HepG2 (cell line): ENCODE measurements around the gene FANCM. TPM values are rescaled to one million over a fixed set of nuclear protein-coding genes. Genes with fewer than 3 reads are reported as not detected.

ENCODE experiments used
- ATAC-seq: fragments of 200-7000 bp; cut with Tn5 transposase; 3 replicates; pipeline ENCODE4 v1.9.1; 2020; ENCODE audit warnings: mild to moderate bottlenecking, moderate library complexity
- BruUV-seq: library from RNA; stranded (reverse); fragments of 400-500 nt; replicated peaks from 2 replicates; lab custom pipeline; 2021; lab: Mats Ljungman, UMichigan
- CTCF ChIA-PET: fragments of 300-600 bp; formaldehyde crosslinking; extraction: SDS; loops from one replicate; lab custom pipeline; 2021; ENCODE audit warnings: low total read pairs, inconsistent platforms, low intra/inter-chr PET ratio; lab: Yijun Ruan, JAX
- POLR2A ChIA-PET: fragments of 350-600 bp; sonication (Branson Sonifier 250); formaldehyde crosslinking; loops from one replicate; lab custom pipeline; 2020; ENCODE audit warnings: antibody characterized with exemption, inconsistent platforms; lab: Yijun Ruan, JAX
- DNase-seq: peaks from one replicate; pipeline ENCODE4 v3.0.0-alpha.2; 2015; ENCODE audit warnings: low spot score
- FAIRE-seq: peaks from 3 replicates; lab custom pipeline; 2011; peaks lifted over from hg19 to GRCh38; lab: Jason Lieb, UNC
- H2AFZ ChIP-seq: one replicate; pipeline ENCODE4 v1.6.1; 2011; ENCODE audit warnings: low read length, inconsistent platforms
- H3K27ac ChIP-seq: fragments of 300-600 bp; 3 replicates; pipeline ENCODE4 v1.8.0; 2011; ENCODE audit warnings: mixed run types, mild to moderate bottlenecking, mixed read lengths, low read length, inconsistent platforms; ENCODE audit not compliant: insufficient read depth; ENCODE audit errors: extremely low read length
- H3K27me3 ChIP-seq, 2 experiments: fragments of 200-600 bp in 1 of 2; 2 replicates in 1 of 2; 3 replicates in 1 of 2; pipeline versions ENCODE4 v1.6.0 to v1.8.0; 2011; ENCODE audit warnings: low read length in 2 of 2, mild to moderate bottlenecking in 2 of 2, moderate library complexity in 2 of 2, inconsistent platforms in 1 of 2; ENCODE audit not compliant: insufficient read depth in 2 of 2, control insufficient read depth in 1 of 2
- H3K36me3 ChIP-seq, 2 experiments: fragments of 200-600 bp in 1 of 2; replicated peaks in 1 of 2; 2 replicates in 1 of 2; 3 replicates in 1 of 2; pipeline versions ENCODE4 v1.5.1 to v1.8.0; 2011; ENCODE audit warnings: low read length in 2 of 2, inconsistent platforms in 1 of 2; ENCODE audit not compliant: insufficient read depth in 2 of 2, control insufficient read depth in 1 of 2
- H3K4me1 ChIP-seq: 2 replicates; pipeline ENCODE4 v1.5.1; 2012; ENCODE audit warnings: low read length, inconsistent platforms; ENCODE audit not compliant: insufficient read depth
- H3K4me2 ChIP-seq: 2 replicates; pipeline ENCODE4 v1.6.0; 2011; ENCODE audit warnings: low read depth, low read length, inconsistent platforms
- H3K4me3 ChIP-seq, 3 experiments: fragments of 200-600 bp in 1 of 3; sonication (generic), shearing (Covaris generic) in 1 of 3; replicated peaks in 1 of 3; 2 replicates each; pipeline ENCODE4 v1.5.1; 2011 to 2016; ENCODE audit warnings: low read length in 3 of 3, inconsistent platforms in 2 of 3, low read depth in 2 of 3, mild to moderate bottlenecking in 2 of 3, control low read depth in 1 of 3, mixed read lengths in 1 of 3; ENCODE audit not compliant: insufficient read depth in 1 of 3
- H3K79me2 ChIP-seq: one replicate; pipeline ENCODE4 v1.6.1; 2011; ENCODE audit warnings: low read length, inconsistent platforms; ENCODE audit not compliant: insufficient read depth
- H3K9ac ChIP-seq: 2 replicates; pipeline ENCODE4 v1.6.0; 2011; ENCODE audit warnings: mild to moderate bottlenecking, low read depth, low read length, inconsistent platforms; ENCODE audit not compliant: insufficient read depth
- H3K9me3 ChIP-seq: 2 replicates; pipeline ENCODE4 v1.5.1; 2012; ENCODE audit warnings: mild to moderate bottlenecking, low read length
- H4K20me1 ChIP-seq: 2 replicates; pipeline ENCODE4 v1.6.0; 2011; ENCODE audit warnings: inconsistent platforms, mild to moderate bottlenecking, low read length, moderate library complexity; ENCODE audit not compliant: insufficient read depth
- AKNA ChIP-seq: sonication (generic); formaldehyde crosslinking; IDR thresholded peaks from 2 replicates; pipeline ENCODE4 v1.4.0; 2020; ENCODE audit warnings: missing genetic modification reagents, borderline replicate concordance
- ATF3 ChIP-seq: sonication (generic); formaldehyde crosslinking; IDR thresholded peaks from 2 replicates; pipeline ENCODE4 v1.4.0; 2020; ENCODE audit warnings: missing genetic modification reagents
- GABPA ChIP-seq, 2 experiments: IDR thresholded peaks; 2 replicates each; pipeline ENCODE4 v1.6.1; 2011 to 2016; ENCODE audit warnings: low read depth in 2 of 2, low read length in 1 of 2, missing biosample characterization in 1 of 2, missing genetic modification characterization in 1 of 2
- GATA4 ChIP-seq: sonication (generic); IDR thresholded peaks from 2 replicates; pipeline ENCODE4 v1.6.1; 2016; ENCODE audit warnings: antibody characterized with exemption, low read depth, borderline replicate concordance
- HBP1 ChIP-seq: IDR thresholded peaks from 2 replicates; pipeline ENCODE4 v1.6.1; 2016; ENCODE audit warnings: low read depth, control low read depth
- IRF1 ChIP-seq: sonication (generic); formaldehyde crosslinking; IDR thresholded peaks from 2 replicates; pipeline ENCODE4 v1.4.0; 2020; ENCODE audit warnings: low read depth, mild to moderate bottlenecking, missing genetic modification reagents
- REPIN1 ChIP-seq: sonication (generic); formaldehyde crosslinking; IDR thresholded peaks from 2 replicates; pipeline ENCODE4 v1.8.0; 2022; ENCODE audit warnings: missing genetic modification reagents, low read depth, mild to moderate bottlenecking, borderline replicate concordance
- RFX3 ChIP-seq: IDR thresholded peaks from 2 replicates; pipeline ENCODE4 v1.6.1; 2016; ENCODE audit warnings: missing biosample characterization, missing genetic modification reagents
- SAP130 ChIP-seq: IDR thresholded peaks from 2 replicates; pipeline ENCODE4 v1.6.1; 2016; ENCODE audit warnings: low read depth
- SP140L ChIP-seq: sonication (generic); formaldehyde crosslinking; IDR thresholded peaks from 2 replicates; pipeline ENCODE4 v1.4.0; 2020; ENCODE audit warnings: missing genetic modification reagents, borderline replicate concordance
- ZNF276 ChIP-seq: sonication (generic); formaldehyde crosslinking; IDR thresholded peaks from 2 replicates; pipeline ENCODE4 v1.4.0; 2020; ENCODE audit warnings: mild to moderate bottlenecking, low read depth, missing genetic modification reagents
- ZNF484 ChIP-seq: sonication (generic); formaldehyde crosslinking; IDR thresholded peaks from 2 replicates; pipeline ENCODE4 v1.5.1; 2020; ENCODE audit warnings: mild to moderate bottlenecking, low read depth, missing genetic modification reagents, borderline replicate concordance
- ZNF740 ChIP-seq: sonication (generic); formaldehyde crosslinking; IDR thresholded peaks from 2 replicates; pipeline ENCODE4 v1.4.0; 2020; ENCODE audit warnings: missing genetic modification reagents
- WGBS: methylation state at CpG from one replicate; pipeline ENCODE4 v1.1.6; 2017; ENCODE audit warnings: low lambda C conversion rate; 5-methylcytosine and 5-hydroxymethylcytosine counted together
- in situ Hi-C: cut with HindIII; loops from 2 replicates; pipeline ENCODE4 v1.10.0; 2017; ENCODE audit warnings: low pct_unique_long_range_greater_than_20kb; ENCODE audit not compliant: extremely low pct_ligation_motif_present
- intact Hi-C: fragments of 100-400 bp; cut with micrococcal nuclease; formaldehyde crosslinking; loops from one replicate; pipeline ENCODE4 v1.10.0; 2022; ENCODE audit not compliant: unreplicated experiment
- polyA plus RNA-seq, 8 experiments: library from polyadenylated mRNA; depleted of rRNA in 3 of 8; stranded (reverse) in 7 of 8; unstranded in 1 of 8; fragments of >200 nt; fragmentation: Illumina TruSeq in 4 of 8; extraction: Trizol in 4 of 8; gene quantifications; 2 replicates each; pipeline versions ENCODE4 v1.2.1 to v1.2.3, GENCODE V29; 2011 to 2016; ENCODE audit warnings: low read depth in 4 of 8, missing spikeins in 1 of 8, mixed read lengths in 1 of 8; ENCODE audit not compliant: insufficient read depth in 1 of 8
- total RNA-seq, 5 experiments: library from RNA; depleted of rRNA; stranded (reverse); fragments of >200 nt; fragmentation: Illumina TruSeq; extraction: Trizol; gene quantifications; 2 replicates each; pipeline ENCODE4 v1.2.3, GENCODE V29; 2016; ENCODE audit warnings: low read depth in 1 of 5

Gene FANCM
- total and polyA plus RNA-seq, 2 of the 13 experiments (the other 11 are each of a cell fraction or from before 2014, with no cell fraction given), result 2.6 to 10.4 TPM

- ChIA-PET POLR2A (interaction anchor here (1.1 kb wide), 1 partner anchor 56 kb away, joined by 5 read pairs; no protein-coding TSS in a partner anchor), CTCF (no interaction called here)
- H3K9me3 ChIP-seq, result no peaks in the 10 kb centered on the region
- no peak overlapping the region for H2AFZ ChIP-seq
- ATAC-seq (0 out of 3 replicates have a peak, but pooled peaks have one; percentile 32), DNase-seq (no peak), FAIRE-seq (no peak)
- no peaks in the 10 kb centered on the region; the same call in 1 of the 2 replicates for H4K20me1 ChIP-seq
- WGBS, result 98% methylated on average over 6 of the region's 6 CpGs
- in situ Hi-C loops, result no loop called here
- intact Hi-C loops, result no loop called here
- H3K4me3 ChIP-seq, result no peak overlapping the region
- no peaks in the 10 kb centered on the region; a peak in 1 of 5 replicates for H3K27me3 ChIP-seq
- H3K27ac ChIP-seq, result no peak overlapping the region
- H3K36me3 ChIP-seq, result peaks cover 1 to 4% of the 10 kb centered on the region in 2 experiments; a peak in 2 of 5 replicates
- no peak overlapping the region for H3K9ac ChIP-seq
- H3K4me1 ChIP-seq, result peaks cover 20% of the 10 kb centered on the region
- H3K4me2 ChIP-seq, result no peak overlapping the region
- peaks cover 42% of the 10 kb centered on the region for H3K79me2 ChIP-seq
- no TSS peak for BruUV-seq
- TF ChIP-seq SP140L (CRISPR knock-in tag), result no peak
- TF ChIP-seq ZNF740 (CRISPR knock-in tag), result no peak
- TF ChIP-seq GATA4, result no peak
- no peak for TF ChIP-seq HBP1 (CRISPR knock-in tag)
- TF ChIP-seq IRF1, result no peak
- no peak for TF ChIP-seq ZNF276 (CRISPR knock-in tag)
- TF ChIP-seq REPIN1 (CRISPR knock-in tag), result no peak
- TF ChIP-seq RFX3 (CRISPR knock-in tag), result no peak
- no peak for TF ChIP-seq ZNF484 (CRISPR knock-in tag)
- TF ChIP-seq AKNA, result no peak
- TF ChIP-seq SAP130 (CRISPR knock-in tag), result no peak
- TF ChIP-seq GABPA (IDR thresholded peaks at IDR 0.05; ENCODE audit: low read depth, low read length), result no peak
- TF ChIP-seq GABPA (CRISPR knock-in tag; IDR thresholded peaks at IDR 0.05; ENCODE audit: low read depth), result no peak
- no peak for TF ChIP-seq ATF3 (CRISPR knock-in tag)
These were observed 5.0 kb downstream of the FANCM start for GRCh38 chr14:45140661-45141187.
